Kidney capillary endothelial cell (primary cell): ENCODE data around the gene TSPAN13.

Experiments used
- DNase-seq: peaks from one replicate; pipeline ENCODE4 v3.0.0-alpha.2; 2018; ENCODE audit warnings: low spot score

TSPAN13 gene

DNA sequence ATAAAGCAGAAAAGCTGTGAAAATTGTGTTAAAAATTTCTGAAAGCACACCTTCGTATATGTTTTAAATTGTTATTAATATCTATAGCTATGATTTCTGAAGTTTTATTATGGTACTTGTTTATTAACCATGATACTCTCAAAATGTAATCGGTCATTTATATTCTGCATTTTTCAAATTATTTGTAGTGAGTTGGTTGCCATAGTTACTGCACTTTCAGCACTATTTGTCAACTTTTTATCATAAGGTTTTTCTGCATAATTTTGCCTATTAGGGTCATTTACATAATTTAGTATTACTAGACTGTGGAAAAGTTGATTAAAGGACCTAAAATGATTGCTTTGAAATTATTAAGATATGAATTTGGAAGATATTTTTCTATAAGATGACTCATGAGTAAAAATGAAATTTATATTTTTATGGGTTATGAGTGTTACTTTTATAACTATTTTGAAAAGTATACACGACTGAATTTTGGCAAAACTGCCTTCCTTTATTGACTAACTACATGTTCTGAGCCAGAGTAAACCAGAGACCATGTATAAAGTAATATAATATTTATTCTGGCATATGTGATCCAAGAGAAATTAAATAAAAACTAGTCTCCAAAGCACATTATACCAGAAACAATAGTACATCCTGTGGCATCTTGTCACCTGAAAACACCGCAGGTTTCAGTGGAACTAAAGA lies 59.1 kb downstream of the TSPAN13 start:
- DNase-seq = no peak

DNA sequence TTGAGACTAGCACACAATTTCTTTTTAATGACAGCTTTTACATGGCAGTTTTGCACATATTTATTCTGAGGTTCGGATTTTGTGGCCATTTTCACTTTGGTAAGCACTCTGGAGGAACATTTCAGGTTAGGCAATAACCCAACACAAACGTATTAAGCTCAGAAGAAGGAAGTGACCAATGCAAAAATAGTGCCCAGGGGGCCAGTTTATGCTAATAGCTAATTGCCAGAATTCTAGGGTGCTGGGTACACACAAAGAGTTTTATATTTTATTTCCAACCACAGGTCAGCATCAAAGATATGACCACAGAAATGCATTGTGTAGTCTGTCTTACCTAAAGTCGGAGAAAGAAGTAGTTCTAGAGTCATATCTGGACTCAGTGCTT lies 59.7 kb downstream of the TSPAN13 start:
- no peak for DNase-seq

GRCh38 chr7:16815001-16815400 lies 61.4 kb downstream of the TSPAN13 start:
- DNase-seq = no peak

DNA sequence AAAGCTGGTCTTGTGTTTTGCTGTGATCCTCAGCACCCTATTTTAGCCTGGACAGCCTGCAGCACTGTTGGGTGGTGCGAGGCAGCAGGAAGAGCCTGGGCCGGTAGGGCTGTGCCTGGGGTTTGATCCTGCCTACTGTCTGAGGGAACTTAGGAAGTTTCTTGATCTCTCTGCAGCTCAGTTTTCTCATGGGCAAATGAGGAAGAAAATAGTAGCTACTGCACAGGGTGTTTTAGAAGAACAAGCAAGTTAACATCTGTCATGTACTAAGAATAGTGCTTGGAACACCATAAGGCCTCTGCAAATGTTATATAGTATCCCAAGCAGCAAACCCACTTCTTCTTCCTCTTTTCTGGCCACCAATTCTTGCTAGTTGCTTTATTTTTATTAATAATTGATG lies 63.3 kb downstream of the TSPAN13 start:
- no peak for DNase-seq

DNA sequence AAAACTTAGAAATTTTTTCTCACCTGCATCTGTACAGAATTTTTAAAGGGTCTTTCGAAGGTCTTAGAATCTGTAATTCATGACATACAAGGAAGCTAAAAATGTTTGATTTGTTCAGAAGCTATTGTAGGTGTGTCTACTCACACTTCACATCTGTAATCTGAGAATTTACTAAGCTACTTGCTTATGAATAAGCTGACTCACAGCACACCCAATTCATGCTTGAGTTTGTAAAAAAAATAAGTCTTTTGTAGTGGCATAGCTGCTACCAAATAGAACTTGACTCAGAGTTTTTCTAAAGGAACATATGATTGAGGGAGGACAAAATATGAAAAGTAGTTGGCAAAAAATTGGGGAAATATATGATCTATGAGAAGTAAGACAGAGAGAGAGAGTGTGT lies 64.0 kb downstream of the TSPAN13 start:
- DNase-seq = peak; percentile 8

GRCh38 chr7:16818732-16819131 lies 65.2 kb downstream of the TSPAN13 start:
- DNase-seq = no peak

- DNase-seq = no peak
Measured at GRCh38 chr7:16822029-16822428, 68.5 kb downstream of the TSPAN13 start.

DNA sequence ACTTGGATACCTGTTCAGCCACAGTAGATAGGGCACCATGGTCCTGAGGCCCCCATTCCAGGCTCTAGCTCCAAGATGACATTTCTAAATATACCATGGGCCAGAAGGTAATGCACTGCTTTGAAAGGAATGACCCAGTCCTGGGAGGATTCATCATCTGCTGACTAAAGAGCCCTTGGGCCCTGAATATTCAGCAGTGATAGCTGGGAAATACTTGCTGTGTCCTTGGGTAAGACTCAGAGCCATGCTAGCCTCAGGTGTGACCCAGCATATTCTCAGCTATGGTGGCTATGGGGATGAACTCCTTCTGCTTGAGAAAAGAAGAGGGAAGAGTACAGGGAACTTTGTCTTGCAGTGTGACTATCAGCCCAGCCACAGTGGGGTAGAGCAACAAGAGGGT lies 72.5 kb downstream of the TSPAN13 start:
- no peak for DNase-seq

- DNase-seq = no peak
Measured at GRCh38 chr7:16833373-16833772, 79.8 kb downstream of the TSPAN13 start.
